Kidney (tissue), 14 donors: ENCODE measurements around the gene ZNF823. TPM values are rescaled to one million over a fixed set of nuclear protein-coding genes. Genes with fewer than 3 reads are reported as not detected.

Source experiments
- DNase-seq, 5 donors: peaks; one replicate each; pipeline ENCODE4 v3.0.0-alpha.2; 2013 to 2020
- FAIRE-seq: peaks from 2 replicates; lab custom pipeline; 2012; peaks lifted over from hg19 to GRCh38; lab: Jason Lieb, UNC
- H3K27ac ChIP-seq, 2 donors: one replicate each; pipeline ENCODE4 v1.7.0; 2013; ENCODE audit warnings: low read depth in 2 of 2, low read length in 2 of 2, inconsistent platforms in 1 of 2
- H3K27me3 ChIP-seq: one replicate; pipeline ENCODE4 v1.7.1; 2013; ENCODE audit warnings: low read length, inconsistent platforms; ENCODE audit not compliant: control insufficient read depth, insufficient read depth
- H3K36me3 ChIP-seq, 3 donors: one replicate each; pipeline versions ENCODE4 v1.7.0 to v1.7.1; 2013; ENCODE audit warnings: low read length in 3 of 3, control low read depth in 1 of 3, inconsistent platforms in 1 of 3; ENCODE audit not compliant: insufficient read depth in 3 of 3, control insufficient read depth in 2 of 3
- H3K4me1 ChIP-seq, 3 donors: one replicate each; pipeline versions ENCODE4 v1.7.0 to v1.7.1; 2013; ENCODE audit warnings: low read length in 3 of 3, inconsistent platforms in 1 of 3, low read depth in 1 of 3; ENCODE audit not compliant: control insufficient read depth in 2 of 3, insufficient read depth in 2 of 3
- H3K4me3 ChIP-seq, 3 donors: one replicate each; pipeline versions ENCODE4 v1.7.0 to v1.8.1; 2013; ENCODE audit warnings: low read length in 3 of 3, control low read depth in 1 of 3, inconsistent platforms in 1 of 3
- H3K9ac ChIP-seq, 3 donors: one replicate each; pipeline versions ENCODE4 v1.7.0 to v1.7.1; 2013; ENCODE audit warnings: low read length in 3 of 3, control low read depth in 1 of 3, inconsistent platforms in 1 of 3
- H3K9me3 ChIP-seq, 3 donors: one replicate each; pipeline versions ENCODE4 v1.7.0 to v1.7.1; 2013; ENCODE audit warnings: low read length in 3 of 3, control low read depth in 1 of 3, inconsistent platforms in 1 of 3; ENCODE audit not compliant: control insufficient read depth in 2 of 3, insufficient read depth in 1 of 3
- CTCF ChIP-seq: IDR thresholded peaks from 3 replicates; pipeline ENCODE4 v1.5.1; 2012; ENCODE audit warnings: mild to moderate bottlenecking, moderate library complexity, borderline replicate concordance; ENCODE audit not compliant: insufficient read depth; ENCODE audit errors: extremely low read depth
- intact Hi-C: fragments of 100-400 bp; cut with DNase I; formaldehyde crosslinking; loops from one replicate; pipeline ENCODE4 v1.11.1; 2022
- polyA plus RNA-seq: library from polyadenylated mRNA; stranded (reverse); fragments of 350-450 nt; fragmentation: Illumina TruSeq; extraction: RNeasy Lipid Tissue Mini Kit (QIAGEN cat#74804); gene quantifications from one replicate; pipeline ENCODE4 v1.2.3, GENCODE V29; 2014; ENCODE audit warnings: low read depth, low replicate concordance; ENCODE audit not compliant: insufficient read depth
- total RNA-seq: library from RNA; stranded (reverse); fragmentation: NEBNext Ultra II Directional; extraction: Animal tissue kit (Norgen Biotek cat#: 25700); gene quantifications from one replicate; pipeline ENCODE4 v1.2.1, GENCODE V29; 2021
- donor health status: control.
- donor health status: control.
- donor health status: control.
- donor health status: control.
- donor health status: control.
- donor health status: DM: yes; HTN: yes; CAD: no.
- donor health status: Normal renal cell carcinoma (clear cell type).

ZNF823 gene
- total and polyA plus RNA-seq, 2 donors from 2014 or later, result 5.6 to 12.5 TPM

- Histone ChIP-seq H3K9me3 (no peaks in the 10 kb centered on the region), H3K27me3 (no peaks in the 10 kb centered on the region), H3K9ac (no peak overlapping the region), H3K36me3 (no peaks in the 10 kb centered on the region), H3K27ac (no peak overlapping the region), H3K4me1 (peaks cover 0 to 1% (median 0%) of the 10 kb centered on the region in 3 donors), H3K4me3 (no peak overlapping the region)
- TF ChIP-seq CTCF, result peak; percentile 73
- FAIRE-seq, result peak; percentile 88
- intact Hi-C loops, result no loop called here
- DNase-seq, result peak in 2 of 5 donors; percentile 36 to 42
Observed at GRCh38 chr19:11699931-11700794, 38.6 kb downstream of the ZNF823 start.

GRCh38 chr19:11698231-11698630 is 40.5 kb downstream of the ZNF823 start:
- peaks cover 0 to 6% (median 0%) of the 10 kb centered on the region in 3 donors for H3K4me1 ChIP-seq
- no peak for DNase-seq
- H3K9ac ChIP-seq, result no peak overlapping the region
- no peak for TF ChIP-seq CTCF
- FAIRE-seq, result no peak
- H3K9me3 ChIP-seq, result no peaks in the 10 kb centered on the region
- no peak overlapping the region for H3K27ac ChIP-seq
- H3K36me3 ChIP-seq, result no peaks in the 10 kb centered on the region
- intact Hi-C loops, result no loop called here
- no peak overlapping the region for H3K4me3 ChIP-seq
- H3K27me3 ChIP-seq, result no peaks in the 10 kb centered on the region

GRCh38 chr19:11697284-11697855 is 41.4 kb downstream of the ZNF823 start:
- H3K9me3 ChIP-seq, result no peaks in the 10 kb centered on the region
- intact Hi-C loops, result no loop called here
- no peak overlapping the region for H3K9ac ChIP-seq
- no peak for FAIRE-seq
- no peaks in the 10 kb centered on the region for H3K27me3 ChIP-seq
- DNase-seq, result no peak
- H3K36me3 ChIP-seq, result no peaks in the 10 kb centered on the region
- no peak overlapping the region for H3K27ac ChIP-seq
- peaks cover 0 to 10% (median 0%) of the 10 kb centered on the region in 3 donors for H3K4me1 ChIP-seq
- H3K4me3 ChIP-seq, result no peak overlapping the region
- no peak for TF ChIP-seq CTCF
